T-helper 22 cell (primary cell): ENCODE data around the gene ZNF414.
"Not testable (repeated sequence)": the region's sequence is repeated elsewhere in the genome, so short reads cannot be mapped to it uniquely, and the experiment has no call there.

Source experiments
- DNase-seq: peaks from one replicate; pipeline ENCODE4 v3.0.0-alpha.2; 2020; ENCODE audit warnings: low read depth

ZNF414 gene

GRCh38 chr19:8517551-8518442 is 3.8 kb upstream of the ZNF414 start:
- peak; percentile 45 for DNase-seq

- DNase-seq, result peak; percentile 45
Observed at GRCh38 chr19:8515317-8515716, 1.4 kb upstream of the ZNF414 start.

GRCh38 chr19:8514505-8515009 is 590 bp upstream of the ZNF414 start:
- not testable (repeated sequence) for DNase-seq

GRCh38 chr19:8513036-8513686 is 806 bp downstream of the ZNF414 start:
- DNase-seq, result no peak

GRCh38 chr19:8512115-8512967 is 1.6 kb downstream of the ZNF414 start:
- no peak for DNase-seq

GRCh38 chr19:8511573-8512101 is 2.3 kb downstream of the ZNF414 start:
- DNase-seq, result no peak

GRCh38 chr19:8510589-8511115 is 3.3 kb downstream of the ZNF414 start:
- DNase-seq, result no peak

- DNase-seq, result no peak
Observed at GRCh38 chr19:8506402-8506957, 7.5 kb downstream of the ZNF414 start.

- DNase-seq, result peak; percentile 20
Observed at GRCh38 chr19:8505680-8506401, 8.1 kb downstream of the ZNF414 start.

GRCh38 chr19:8504919-8505318 is 9.0 kb downstream of the ZNF414 start:
- no peak for DNase-seq

- DNase-seq, result no peak
Observed at GRCh38 chr19:8504171-8504570, 9.8 kb downstream of the ZNF414 start.

GRCh38 chr19:8503510-8503909 is 10.5 kb downstream of the ZNF414 start:
- no peak for DNase-seq

GRCh38 chr19:8501981-8502380 is 12.0 kb downstream of the ZNF414 start:
- DNase-seq, result no peak

- DNase-seq, result no peak
Observed at GRCh38 chr19:8501516-8501915, 12.5 kb downstream of the ZNF414 start.

GRCh38 chr19:8500158-8500557 is 13.8 kb downstream of the ZNF414 start:
- no peak for DNase-seq

- no peak for DNase-seq
Observed at GRCh38 chr19:8499048-8499833, 14.7 kb downstream of the ZNF414 start.

- no peak for DNase-seq
Observed at GRCh38 chr19:8498295-8498694, 15.7 kb downstream of the ZNF414 start.

- no peak for DNase-seq
Observed at GRCh38 chr19:8494158-8494557, 19.8 kb downstream of the ZNF414 start.

GRCh38 chr19:8491574-8491973 is 22.4 kb downstream of the ZNF414 start:
- no peak for DNase-seq

- DNase-seq, result no peak
Observed at GRCh38 chr19:8490873-8491272, 23.1 kb downstream of the ZNF414 start.
